Transverse colon (tissue), 3 donors: ENCODE measurements around the gene ZNF14.

Experiments
- CTCF ChIP-seq, 5 experiments: fragments of 200-600 bp in 3 of 5; fragments of 450-650 bp in 2 of 5; sonication (generic) in 3 of 5; IDR thresholded peaks; 1 replicate in 2 of 5; 2 replicates in 3 of 5; pipeline ENCODE4 v1.5.1; 2016 to 2017; ENCODE audit warnings: antibody characterized with exemption in 5 of 5, inconsistent platforms in 3 of 5, mild to moderate bottlenecking in 2 of 5, moderate library complexity in 1 of 5
- EP300 ChIP-seq: sonication (generic); formaldehyde crosslinking; IDR thresholded peaks from one replicate; pipeline ENCODE4 v1.6.1; 2017; ENCODE audit warnings: antibody characterized with exemption, low read depth

DNA sequence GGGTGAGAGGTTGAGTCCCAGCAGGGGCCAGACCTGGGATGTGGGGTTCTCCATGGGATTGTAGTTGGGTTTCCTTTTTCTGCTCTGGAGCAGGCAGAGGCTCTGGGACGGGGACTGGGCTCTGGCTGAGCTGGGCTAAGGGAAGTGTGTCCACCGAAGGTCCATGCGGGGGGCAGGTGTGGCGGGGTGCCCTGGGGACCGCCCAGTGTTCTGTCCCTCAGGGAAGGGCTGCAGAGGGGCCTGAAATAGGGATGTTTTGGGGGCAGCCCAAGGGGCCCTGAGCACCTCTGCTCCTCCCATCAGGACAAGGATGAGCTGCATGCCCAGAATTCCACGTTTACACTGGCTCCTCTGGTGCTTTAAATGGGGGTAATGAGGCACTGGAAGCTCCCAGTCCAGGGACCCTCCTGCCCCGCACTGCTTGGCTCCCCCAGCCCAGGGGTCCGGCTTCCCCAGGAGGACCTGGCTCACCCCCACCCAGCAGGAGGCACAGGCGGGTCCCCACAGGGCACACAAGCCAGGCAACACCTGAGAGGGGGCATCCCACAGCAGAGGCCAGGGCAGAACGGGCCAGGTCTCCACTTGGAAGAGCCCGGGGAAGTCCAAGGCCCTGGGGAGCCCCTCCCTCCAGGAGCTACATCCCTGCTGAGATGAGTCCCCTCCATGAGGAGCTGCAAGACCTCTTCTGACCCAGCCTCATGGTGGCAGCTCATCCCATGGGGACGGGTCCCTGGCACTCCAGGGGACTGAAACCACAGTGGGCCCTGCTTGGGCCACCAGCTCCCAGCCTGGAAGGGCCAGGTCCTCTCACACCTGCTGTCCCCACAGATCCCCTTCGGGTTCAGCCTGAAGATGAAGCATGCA is 14.7 kb upstream of the ZNF14 start:
- TF ChIP-seq CTCF (IDR thresholded peaks at IDR 0.05) (no peak), EP300 (no peak)
